ENCODE data around the gene PLEKHG4B.
A peak's percentile ranks its signal among the peaks of the same experiment; 100 is the strongest.
"Not testable (repeated sequence)": the region's sequence is repeated elsewhere in the genome, so short reads cannot be mapped to it uniquely, and the experiment has no call there.

Gene PLEKHG4B

DNA sequence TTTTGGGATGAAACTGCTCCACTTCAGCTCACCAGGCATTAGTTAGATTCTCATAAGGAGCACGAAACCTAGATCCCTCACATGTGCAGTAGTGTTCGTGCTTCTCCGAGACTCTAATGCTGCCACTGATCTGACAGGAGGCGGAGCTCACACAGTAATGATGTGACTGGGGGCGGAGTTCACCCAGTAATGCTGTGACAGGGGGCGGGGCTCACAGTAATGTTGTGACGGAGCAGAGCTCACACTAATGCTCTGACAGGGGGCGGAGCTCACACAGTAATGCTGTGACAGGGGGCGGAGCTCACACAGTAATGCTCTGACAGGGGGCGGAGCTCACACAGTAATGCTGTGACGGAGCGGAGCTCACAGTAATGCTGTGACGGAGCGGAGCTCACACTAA, 72.3 kb downstream of the PLEKHG4B start:
- H3K4me3 ChIP-seq: no peak overlapping the region
- H3K4me2 ChIP-seq: no peak overlapping the region
- peaks cover 0 to 17% (median 7%) of the 10 kb centered on the region in 11 experiments; a peak in 9 of 22 replicates for H4K20me1 ChIP-seq
- peaks cover 0 to 23% (median 0%) of the 10 kb centered on the region in 11 experiments; a peak in 4 of 22 replicates for H3K27me3 ChIP-seq
- H3K4me1 ChIP-seq: peaks cover 37 to 72% (median 64%) of the 10 kb centered on the region in 10 experiments
- H3K9me3 ChIP-seq (replicated peaks in 1 of 11): peaks cover 0 to 8% (median 0%) of the 10 kb centered on the region in 11 experiments; a peak in 6 of 22 replicates
- no peak overlapping the region for H3K27ac ChIP-seq
- no peak overlapping the region for H3K9ac ChIP-seq
- TF ChIP-seq Cebpa-rat (IDR thresholded peaks at IDR 0.05): no peak
- peaks cover 0 to 48% (median 9%) of the 10 kb centered on the region in 11 experiments; a peak in 10 of 22 replicates for H3K36me3 ChIP-seq

DNA sequence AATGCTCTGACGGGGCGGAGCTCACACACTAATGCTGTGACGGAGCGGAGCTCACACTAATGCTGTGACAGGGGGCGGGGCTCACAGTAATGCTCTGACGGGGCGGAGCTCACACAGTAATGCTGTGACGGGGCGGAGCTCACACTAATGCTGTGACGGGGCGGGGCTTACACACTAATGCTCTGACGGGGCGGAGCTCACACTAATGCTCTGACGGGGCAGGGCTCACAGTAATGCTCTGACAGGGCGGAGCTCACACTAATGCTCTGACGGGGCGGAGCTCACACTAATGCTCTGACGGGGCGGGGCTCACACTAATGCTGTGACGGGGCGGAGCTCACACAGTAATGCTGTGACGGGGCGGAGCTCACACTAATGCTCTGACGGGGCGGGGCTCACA, 72.8 kb downstream of the PLEKHG4B start:
- Histone ChIP-seq H3K4me1 (peaks cover 37 to 72% (median 64%) of the 10 kb centered on the region in 10 experiments), H3K36me3 (peaks cover 0 to 48% (median 9%) of the 10 kb centered on the region in 11 experiments; a peak in 10 of 22 replicates), H4K20me1 (peaks cover 0 to 13% (median 1%) of the 10 kb centered on the region in 11 experiments; a peak in 6 of 22 replicates), H3K27me3 (peaks cover 0 to 23% (median 0%) of the 10 kb centered on the region in 11 experiments; a peak in 4 of 22 replicates)
- H3K9ac ChIP-seq; H3K9me3 ChIP-seq (replicated peaks in 1 of 11); H3K4me3 ChIP-seq; H3K27ac ChIP-seq; H3K4me2 ChIP-seq: not testable (repeated sequence)

DNA sequence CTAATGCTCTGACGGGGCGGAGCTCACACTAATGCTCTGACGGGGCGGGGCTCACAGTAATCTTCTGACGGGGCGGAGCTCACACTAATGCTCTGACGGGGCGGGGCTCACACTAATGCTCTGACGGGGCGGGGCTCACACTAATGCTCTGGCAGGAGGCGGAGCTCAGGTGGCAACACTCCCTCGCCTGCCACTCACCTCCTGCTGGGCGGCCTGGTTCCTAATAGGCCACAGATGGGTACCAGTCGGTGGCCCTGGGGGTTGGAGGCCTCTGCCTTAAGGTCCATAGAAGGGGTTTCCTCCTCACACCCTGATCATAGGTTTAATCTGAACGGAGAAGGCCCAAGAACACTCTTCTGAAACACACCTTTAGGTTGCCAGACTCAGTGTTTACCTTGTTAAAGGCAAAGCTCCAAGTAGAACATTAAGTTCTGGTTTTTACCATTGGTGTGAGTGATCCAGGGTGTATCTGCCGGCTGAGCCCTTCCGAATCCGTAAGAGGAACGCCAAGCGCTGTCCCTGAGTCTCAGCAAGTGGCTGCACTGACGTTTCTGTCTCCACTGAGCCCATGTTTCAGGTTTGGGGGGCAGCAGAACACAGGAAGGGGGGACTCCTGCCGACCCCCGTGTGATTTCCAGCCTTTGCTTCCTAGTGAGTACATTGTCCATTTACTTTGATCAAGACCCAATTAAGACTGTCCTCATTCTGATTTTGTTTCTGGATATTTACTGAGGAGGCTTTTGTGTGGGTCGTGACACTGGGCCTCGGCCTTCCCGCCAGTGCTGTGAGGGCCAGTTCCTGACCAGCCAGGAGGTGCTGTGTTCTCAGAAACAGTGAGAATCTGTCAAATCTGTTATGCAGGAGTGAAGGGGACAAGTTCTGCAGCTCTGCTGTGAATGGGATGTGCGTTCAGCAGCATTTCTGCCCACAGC, 74.7 kb downstream of the PLEKHG4B start:
- no peak for TF ChIP-seq Cebpa-rat (IDR thresholded peaks at IDR 0.05)
- Histone ChIP-seq H3K36me3 (peaks cover 0 to 40% (median 9%) of the 10 kb centered on the region in 11 experiments; a peak in 10 of 22 replicates), H3K4me1 (peaks cover 43 to 72% (median 65%) of the 10 kb centered on the region in 10 experiments), H3K27me3 (peaks cover 0 to 7% (median 0%) of the 10 kb centered on the region in 11 experiments; a peak in 3 of 22 replicates), H3K4me3 (no peak overlapping the region), H3K9ac (no peak overlapping the region), H3K4me2 (peak overlapping the region in 2 of 11 experiments; percentile 77 to 89; a peak in 2 of 22 replicates), H3K27ac (no peak overlapping the region), H3K9me3 (replicated peaks in 1 of 11) (peaks cover 0 to 8% (median 0%) of the 10 kb centered on the region in 11 experiments; a peak in 6 of 22 replicates), H4K20me1 (peaks cover 0 to 8% (median 0%) of the 10 kb centered on the region in 11 experiments; a peak in 1 of 22 replicates)

- Histone ChIP-seq H4K20me1 (peaks cover 0 to 8% (median 0%) of the 10 kb centered on the region in 11 experiments; a peak in 1 of 22 replicates), H3K4me2 (peak overlapping the region in 10 of 11 experiments; percentile 77 to 92 (median 84); a peak in 14 of 22 replicates), H3K4me3 (no peak overlapping the region), H3K27ac (peak overlapping the region in 1 of 11 experiments; percentile 35; a peak in 1 of 22 replicates), H3K4me1 (peaks cover 36 to 70% (median 60%) of the 10 kb centered on the region in 10 experiments), H3K27me3 (no peaks in the 10 kb centered on the region), H3K9ac (no peak overlapping the region; a peak in 1 of 22 replicates), H3K9me3 (replicated peaks in 1 of 11) (peaks cover 0 to 8% (median 0%) of the 10 kb centered on the region in 11 experiments; a peak in 6 of 22 replicates), H3K36me3 (peaks cover 0 to 40% (median 6%) of the 10 kb centered on the region in 11 experiments; a peak in 10 of 22 replicates)
- TF ChIP-seq Cebpa-rat (IDR thresholded peaks at IDR 0.05): no peak
Measured at GRCh38 chr5:167511-167910, 75.5 kb downstream of the PLEKHG4B start.

- Histone ChIP-seq H3K4me2 (peak overlapping the region; percentile 77 to 92 (median 83)), H3K9me3 (replicated peaks in 1 of 11) (peaks cover 0 to 8% (median 0%) of the 10 kb centered on the region in 11 experiments; a peak in 6 of 22 replicates), H3K4me3 (no peak overlapping the region), H3K36me3 (peaks cover 0 to 40% (median 10%) of the 10 kb centered on the region in 11 experiments; a peak in 12 of 22 replicates), H3K4me1 (peaks cover 30 to 64% (median 54%) of the 10 kb centered on the region in 10 experiments), H3K27ac (peak overlapping the region in 3 of 11 experiments; percentile 9 to 39 (median 35); a peak in 3 of 22 replicates), H3K9ac (peak overlapping the region in 6 of 11 experiments; percentile 5 to 35 (median 26); a peak in 7 of 22 replicates), H3K27me3 (no peaks in the 10 kb centered on the region), H4K20me1 (peaks cover 0 to 8% (median 0%) of the 10 kb centered on the region in 11 experiments; a peak in 1 of 22 replicates)
- TF ChIP-seq Cebpa-rat (IDR thresholded peaks at IDR 0.05): no peak
Measured at GRCh38 chr5:167982-168660, 76.2 kb downstream of the PLEKHG4B start.

DNA sequence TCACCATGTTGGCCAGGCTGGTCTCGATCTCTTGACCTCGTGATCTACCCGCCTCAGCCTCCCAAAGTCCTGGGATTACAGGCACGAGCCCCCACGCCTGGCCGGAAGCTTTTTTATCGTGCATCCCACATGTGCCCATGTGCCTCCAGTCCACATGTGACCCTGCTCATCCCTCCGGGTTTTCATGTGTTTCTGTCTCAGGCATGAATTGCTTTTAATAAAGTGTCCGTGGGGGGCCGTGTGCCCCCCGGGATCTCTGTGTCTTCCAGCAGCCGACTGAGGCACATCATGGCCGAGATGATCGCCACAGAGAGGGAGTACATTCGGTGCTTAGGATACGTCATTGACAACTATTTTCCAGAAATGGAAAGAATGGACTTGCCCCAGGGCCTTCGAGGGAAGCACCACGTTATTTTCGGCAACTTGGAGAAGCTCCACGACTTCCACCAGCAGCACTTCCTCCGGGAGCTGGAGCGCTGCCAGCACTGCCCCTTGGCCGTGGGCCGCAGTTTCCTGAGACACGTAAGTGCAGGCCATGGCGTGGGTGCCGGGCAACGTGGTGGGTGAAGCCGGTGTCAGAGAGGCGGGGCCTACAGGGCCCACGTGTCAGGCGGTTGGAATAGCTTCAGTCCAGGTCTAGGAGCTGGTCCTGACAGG, 77.2 kb downstream of the PLEKHG4B start:
- H3K27me3 ChIP-seq: no peaks in the 10 kb centered on the region
- peaks cover 0 to 8% (median 0%) of the 10 kb centered on the region in 11 experiments; a peak in 1 of 22 replicates for H4K20me1 ChIP-seq
- H3K4me3 ChIP-seq: peak overlapping the region in 4 of 10 experiments; percentile 11 to 27 (median 19); a peak in 2 of 20 replicates
- peak overlapping the region in 8 of 11 experiments; percentile 24 to 65 (median 60); a peak in 14 of 22 replicates for H3K9ac ChIP-seq
- peaks cover 0 to 37% (median 12%) of the 10 kb centered on the region in 11 experiments; a peak in 13 of 22 replicates for H3K36me3 ChIP-seq
- H3K27ac ChIP-seq: peak overlapping the region in 10 of 11 experiments; percentile 48 to 82 (median 69); a peak in 18 of 22 replicates
- no peak for TF ChIP-seq Cebpa-rat (IDR thresholded peaks at IDR 0.05)
- peaks cover 0 to 7% (median 0%) of the 10 kb centered on the region in 11 experiments; a peak in 6 of 22 replicates for H3K9me3 ChIP-seq (replicated peaks in 1 of 11)
- peaks cover 30 to 62% (median 49%) of the 10 kb centered on the region in 10 experiments for H3K4me1 ChIP-seq
- H3K4me2 ChIP-seq: peak overlapping the region; percentile 77 to 92 (median 83)

- Histone ChIP-seq H3K27me3 (no peaks in the 10 kb centered on the region), H3K4me2 (peak overlapping the region; percentile 77 to 92 (median 83)), H4K20me1 (peaks cover 0 to 8% (median 0%) of the 10 kb centered on the region in 11 experiments; a peak in 1 of 22 replicates), H3K9ac (peak overlapping the region in 10 of 11 experiments; percentile 24 to 65 (median 57); a peak in 18 of 22 replicates), H3K27ac (peak overlapping the region in 10 of 11 experiments; percentile 48 to 82 (median 69); a peak in 19 of 22 replicates), H3K4me1 (peaks cover 30 to 66% (median 52%) of the 10 kb centered on the region in 10 experiments), H3K4me3 (peak overlapping the region in 4 of 10 experiments; percentile 11 to 27 (median 19); a peak in 2 of 20 replicates), H3K9me3 (replicated peaks in 1 of 11) (peaks cover 0 to 3% (median 0%) of the 10 kb centered on the region in 11 experiments; a peak in 5 of 22 replicates), H3K36me3 (peaks cover 0 to 31% (median 12%) of the 10 kb centered on the region in 11 experiments; a peak in 13 of 22 replicates)
- no peak for TF ChIP-seq Cebpa-rat (IDR thresholded peaks at IDR 0.05)
Measured at GRCh38 chr5:169728-170094, 77.7 kb downstream of the PLEKHG4B start.

Data from BLaER1 treated with 17β-estradiol and CSF1 and Interleukin-3, amounts not matched to agents 10 nM and 100 nM (cell line).